COLO829 (cell line): ENCODE measurements around the gene TNFSF13.
"Not testable (repeated sequence)": the region's sequence is repeated elsewhere in the genome, so short reads cannot be mapped to it uniquely, and the experiment has no call there.

Experiments used
- DNase-seq: peaks from one replicate; pipeline ENCODE4 v3.0.0; 2012; ENCODE audit warnings: low spot score

Gene TNFSF13

GRCh38 chr17:7591596-7591995 is 33.0 kb downstream of the TNFSF13 start:
- DNase-seq, result no peak

- no peak for DNase-seq
These were observed 34.0 kb downstream of the TNFSF13 start for GRCh38 chr17:7592422-7593021.

GRCh38 chr17:7593296-7593695 is 34.7 kb downstream of the TNFSF13 start:
- DNase-seq, result no peak

- not testable (repeated sequence) for DNase-seq
These were observed 39.0 kb downstream of the TNFSF13 start for GRCh38 chr17:7597561-7597960.

- DNase-seq, result no peak
These were observed 47.7 kb downstream of the TNFSF13 start for GRCh38 chr17:7606280-7606679.

- DNase-seq, result no peak
These were observed 52.1 kb downstream of the TNFSF13 start for GRCh38 chr17:7610641-7611040.
